Stimulated activated naive CD8-positive, alpha-beta T cell treated with anti-CD3 and anti-CD28 coated beads, Interleukin-15, Interleukin-2, amounts not matched to agents 100 ng/mL and 50 ng/mL, for 24 hours (primary cell): ENCODE data around the gene SLC22A23.

Experiments used
- H3K27ac Mint-ChIP-seq: one replicate; pipeline ENCODE4 v1.8.0; 2021; ENCODE audit warnings: mild to moderate bottlenecking, mixed read lengths
- H3K27me3 Mint-ChIP-seq: one replicate; pipeline ENCODE4 v1.8.0; 2021; ENCODE audit warnings: mixed read lengths
- H3K36me3 Mint-ChIP-seq: one replicate; pipeline ENCODE4 v1.8.0; 2021; ENCODE audit warnings: low read depth, mixed read lengths
- H3K4me1 Mint-ChIP-seq: one replicate; pipeline ENCODE4 v1.8.0; 2021; ENCODE audit warnings: low read depth, mixed read lengths
- H3K4me3 Mint-ChIP-seq: one replicate; pipeline ENCODE4 v1.8.0; 2021; ENCODE audit warnings: mild to moderate bottlenecking, mixed read lengths
- H3K9me3 Mint-ChIP-seq: one replicate; pipeline ENCODE4 v1.8.0; 2021; ENCODE audit warnings: mixed read lengths

The SLC22A23 gene

DNA sequence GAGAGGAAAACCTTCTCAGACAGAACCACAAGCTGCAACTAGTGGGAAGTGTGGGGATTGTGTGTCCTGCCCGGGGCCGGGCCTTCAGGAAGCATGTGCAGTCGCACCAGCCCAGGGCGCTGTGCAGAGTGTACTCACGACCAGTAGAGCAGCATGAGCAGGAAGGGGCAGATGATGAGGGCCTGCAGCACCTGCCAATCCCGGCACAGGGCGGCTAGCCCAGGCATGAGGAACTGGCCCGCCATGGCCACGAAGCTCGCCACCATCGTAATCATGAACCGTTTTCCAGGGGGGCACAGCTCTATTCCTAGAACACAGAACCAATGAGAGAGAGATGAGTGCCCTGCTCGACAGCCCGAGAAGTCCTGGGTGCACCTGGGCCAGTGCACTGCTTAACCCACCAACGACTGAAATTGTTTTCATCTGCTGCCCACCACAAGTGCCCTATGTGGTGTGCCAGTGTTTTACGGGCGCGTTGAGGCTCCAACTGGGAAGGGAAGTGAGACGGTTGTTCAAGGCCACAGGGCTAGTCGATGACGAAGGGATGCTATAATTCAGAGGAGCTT, 133.1 kb downstream of the SLC22A23 start:
- Mint-ChIP-seq H3K27ac (no peak overlapping the region), H3K27me3 (no peaks in the 10 kb centered on the region), H3K4me1 (peaks cover 21% of the 10 kb centered on the region), H3K36me3 (no peaks in the 10 kb centered on the region), H3K4me3 (no peak overlapping the region), H3K9me3 (no peaks in the 10 kb centered on the region)

DNA sequence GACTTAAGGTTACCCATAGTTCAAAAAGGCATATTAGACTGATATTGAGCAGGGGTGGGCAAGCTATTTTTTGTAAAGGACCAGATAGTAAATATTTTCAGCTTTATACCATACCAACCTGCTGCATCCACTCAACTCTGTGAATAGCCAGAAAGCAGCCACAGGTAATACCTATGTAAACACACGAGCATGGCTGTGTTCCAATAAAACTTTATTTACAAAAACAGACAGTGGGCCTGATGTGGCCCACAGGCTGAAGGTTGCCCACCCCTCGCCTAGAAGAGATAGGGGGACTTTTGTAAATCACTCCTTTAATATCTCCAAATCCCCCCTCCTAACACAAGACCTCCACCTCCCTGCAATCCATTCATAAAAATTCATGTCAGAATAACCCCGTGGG, 133.7 kb downstream of the SLC22A23 start:
- H3K27me3 Mint-ChIP-seq, result no peaks in the 10 kb centered on the region
- H3K9me3 Mint-ChIP-seq, result no peaks in the 10 kb centered on the region
- H3K4me1 Mint-ChIP-seq, result peaks cover 28% of the 10 kb centered on the region
- no peak overlapping the region for H3K4me3 Mint-ChIP-seq
- H3K27ac Mint-ChIP-seq, result no peak overlapping the region
- H3K36me3 Mint-ChIP-seq, result no peaks in the 10 kb centered on the region

DNA sequence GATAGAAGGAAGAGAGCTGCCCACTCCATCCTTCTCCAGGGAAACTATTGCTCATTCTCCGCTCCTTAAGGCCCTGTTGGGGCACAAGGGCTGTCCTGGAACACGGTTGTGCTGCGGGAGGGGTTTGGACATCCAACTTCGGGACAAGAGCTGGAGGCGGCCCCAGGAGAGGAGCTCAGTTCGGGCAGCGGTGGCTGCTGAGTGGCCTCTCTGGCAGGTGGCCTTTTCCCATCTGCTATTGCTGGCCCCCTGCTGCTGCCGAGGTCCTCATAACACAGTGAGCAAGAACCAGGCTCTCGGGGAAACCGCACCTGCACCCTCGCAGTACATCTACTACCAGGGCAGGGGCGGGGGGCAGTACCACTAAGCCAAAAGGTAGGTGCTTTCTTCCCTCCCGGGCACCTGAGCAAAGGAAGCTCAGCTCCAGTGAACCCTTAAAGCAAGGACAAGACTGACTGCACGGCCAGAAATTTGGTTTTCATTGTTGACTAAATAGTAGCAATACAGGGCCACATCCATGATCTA, 134.4 kb downstream of the SLC22A23 start:
- H3K9me3 Mint-ChIP-seq, result no peaks in the 10 kb centered on the region
- peaks cover 4% of the 10 kb centered on the region for H3K27me3 Mint-ChIP-seq
- peaks cover 34% of the 10 kb centered on the region for H3K4me1 Mint-ChIP-seq
- H3K4me3 Mint-ChIP-seq, result no peak overlapping the region
- H3K27ac Mint-ChIP-seq, result no peak overlapping the region
- no peaks in the 10 kb centered on the region for H3K36me3 Mint-ChIP-seq

DNA sequence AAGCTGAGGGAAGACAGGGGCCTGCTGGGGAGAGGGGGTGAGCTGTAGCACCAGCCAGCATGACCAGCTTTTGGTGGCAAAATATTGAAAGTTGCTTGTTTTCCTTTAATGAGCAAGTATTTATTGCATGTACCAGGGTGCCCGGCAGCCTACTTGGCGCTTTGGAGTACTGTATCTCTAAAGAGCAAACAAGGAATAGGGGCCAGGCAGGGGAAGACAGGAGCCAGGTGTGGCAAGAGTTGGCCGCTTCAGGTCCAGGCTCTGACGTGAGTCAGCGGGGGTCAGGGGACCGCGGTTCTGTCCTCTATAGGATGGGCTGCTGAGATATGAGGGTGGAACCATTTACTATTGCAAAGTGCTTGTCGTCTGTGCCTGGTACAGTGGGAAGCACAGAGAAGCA, 135.0 kb downstream of the SLC22A23 start:
- Mint-ChIP-seq H3K27ac (no peak overlapping the region), H3K27me3 (peaks cover 9% of the 10 kb centered on the region), H3K4me1 (peaks cover 34% of the 10 kb centered on the region), H3K4me3 (no peak overlapping the region), H3K36me3 (no peaks in the 10 kb centered on the region), H3K9me3 (no peaks in the 10 kb centered on the region)

DNA sequence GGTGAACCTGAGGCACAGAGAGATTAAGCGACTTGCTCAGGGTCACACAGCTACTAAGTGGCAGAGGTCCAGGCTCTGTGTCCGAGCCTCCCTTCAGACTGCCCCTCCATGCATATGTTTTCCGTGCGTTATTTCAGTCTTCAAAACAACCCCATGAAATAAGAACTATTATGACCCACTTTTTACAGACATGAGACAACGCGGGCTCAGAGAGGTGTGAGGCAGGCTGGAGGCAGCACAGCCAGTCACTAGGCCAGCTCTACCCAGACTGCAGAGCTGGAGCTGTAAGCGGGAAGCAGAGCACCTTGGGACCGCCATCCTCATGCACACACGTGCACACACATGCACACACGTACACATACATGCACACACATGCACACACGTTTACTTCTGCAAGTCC, 135.8 kb downstream of the SLC22A23 start:
- Mint-ChIP-seq H3K4me3 (no peak overlapping the region), H3K9me3 (no peaks in the 10 kb centered on the region), H3K4me1 (peaks cover 34% of the 10 kb centered on the region), H3K27me3 (peaks cover 11% of the 10 kb centered on the region), H3K36me3 (no peaks in the 10 kb centered on the region), H3K27ac (no peak overlapping the region)

DNA sequence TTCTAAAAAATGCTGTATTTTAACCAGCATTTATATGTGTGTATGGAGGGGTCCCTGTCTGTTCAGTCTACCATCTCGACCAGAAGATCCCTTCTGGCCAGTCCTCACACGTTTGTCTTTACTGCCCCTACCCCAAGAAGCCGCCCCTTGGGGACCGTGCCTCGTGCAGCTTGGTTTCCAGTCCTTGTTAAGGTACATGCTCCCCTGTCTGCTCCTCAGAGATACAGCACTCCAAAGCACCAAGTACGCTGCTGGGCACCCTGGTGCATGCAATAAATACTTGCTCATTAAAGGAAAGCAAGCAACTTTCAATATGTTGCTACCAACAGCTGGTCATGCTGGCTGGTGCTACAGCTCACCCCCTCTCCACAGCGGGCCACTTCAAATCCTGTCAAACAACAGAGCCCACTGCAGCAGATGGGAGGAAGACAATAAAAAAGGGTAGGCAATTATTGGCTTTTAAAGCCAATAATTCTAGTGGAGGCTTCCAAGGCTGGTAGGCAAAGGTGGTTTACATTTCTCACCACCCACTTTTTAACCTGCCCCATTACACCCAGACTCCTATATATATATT, 136.5 kb downstream of the SLC22A23 start:
- no peak overlapping the region for H3K4me3 Mint-ChIP-seq
- peaks cover 11% of the 10 kb centered on the region for H3K27me3 Mint-ChIP-seq
- H3K4me1 Mint-ChIP-seq, result peaks cover 34% of the 10 kb centered on the region
- H3K36me3 Mint-ChIP-seq, result no peaks in the 10 kb centered on the region
- H3K27ac Mint-ChIP-seq, result no peak overlapping the region
- H3K9me3 Mint-ChIP-seq, result no peaks in the 10 kb centered on the region

DNA sequence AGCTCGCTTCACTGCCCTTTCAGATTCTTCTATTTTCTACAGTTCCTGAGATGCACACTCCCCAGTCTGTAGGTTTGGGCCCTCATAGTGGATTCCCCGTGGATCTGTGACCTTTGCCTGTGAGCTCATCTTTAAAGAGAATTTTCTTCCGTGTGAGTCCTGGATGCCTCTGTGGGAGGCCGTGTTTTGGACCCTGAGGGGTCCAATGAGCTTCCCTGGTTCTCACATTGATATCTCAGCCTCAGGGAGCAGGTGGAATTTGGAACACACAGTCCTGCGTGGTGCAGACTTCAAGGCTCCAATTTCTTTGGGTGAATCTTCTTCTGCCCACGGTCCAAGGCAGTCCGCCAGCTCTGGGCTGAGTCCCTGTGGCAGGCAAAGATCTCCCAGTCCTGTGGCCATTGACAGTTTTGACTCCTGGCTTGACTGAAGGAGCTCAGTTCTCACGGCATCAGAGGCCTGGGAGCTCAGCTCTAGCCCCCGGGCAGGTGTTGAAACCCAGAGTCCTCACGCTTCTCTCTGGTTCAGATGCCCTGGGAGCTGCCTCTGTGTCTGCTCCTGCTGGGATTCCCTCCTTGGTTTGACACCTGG, 137.1 kb downstream of the SLC22A23 start:
- Mint-ChIP-seq H3K4me1 (peaks cover 28% of the 10 kb centered on the region), H3K27me3 (peaks cover 11% of the 10 kb centered on the region), H3K27ac (no peak overlapping the region), H3K36me3 (no peaks in the 10 kb centered on the region), H3K9me3 (no peaks in the 10 kb centered on the region), H3K4me3 (no peak overlapping the region)

DNA sequence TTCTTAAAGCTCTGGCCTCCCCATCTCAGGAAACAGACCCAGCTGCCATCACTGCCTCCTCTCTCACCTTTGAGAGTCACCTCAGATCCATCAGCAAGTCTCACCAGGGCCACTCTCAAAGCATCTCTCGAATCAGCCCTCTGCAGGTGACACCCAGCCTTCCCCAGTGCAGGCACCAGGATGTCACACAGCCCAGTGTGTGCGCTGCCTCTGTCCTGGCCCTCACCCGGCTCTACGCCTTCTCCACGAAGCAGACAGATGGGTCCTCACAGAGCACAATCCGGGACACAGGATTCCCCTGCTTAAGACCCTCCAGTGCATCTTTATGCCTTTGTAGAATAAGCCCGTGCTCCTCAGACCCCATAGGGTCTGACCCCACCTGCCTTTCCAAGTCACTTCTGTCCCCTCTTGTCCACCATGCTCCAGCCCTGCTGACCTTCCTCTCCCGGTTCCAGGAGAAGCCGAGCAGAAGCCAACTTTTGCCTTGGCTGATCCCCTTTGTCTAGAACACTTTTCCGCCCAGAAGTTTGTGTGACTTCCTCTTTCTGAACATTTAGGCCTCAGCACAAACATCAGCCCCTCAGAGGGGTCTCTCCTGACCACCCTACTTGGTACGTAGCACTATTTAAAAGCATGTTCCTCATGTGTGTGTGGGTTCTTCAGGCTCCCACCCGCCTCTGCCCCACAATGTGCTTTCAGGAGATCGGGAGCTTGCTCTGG, 137.9 kb downstream of the SLC22A23 start:
- Mint-ChIP-seq H3K4me3 (no peak overlapping the region), H3K9me3 (no peaks in the 10 kb centered on the region), H3K36me3 (no peaks in the 10 kb centered on the region), H3K27ac (no peak overlapping the region), H3K4me1 (peaks cover 21% of the 10 kb centered on the region), H3K27me3 (peaks cover 11% of the 10 kb centered on the region)

DNA sequence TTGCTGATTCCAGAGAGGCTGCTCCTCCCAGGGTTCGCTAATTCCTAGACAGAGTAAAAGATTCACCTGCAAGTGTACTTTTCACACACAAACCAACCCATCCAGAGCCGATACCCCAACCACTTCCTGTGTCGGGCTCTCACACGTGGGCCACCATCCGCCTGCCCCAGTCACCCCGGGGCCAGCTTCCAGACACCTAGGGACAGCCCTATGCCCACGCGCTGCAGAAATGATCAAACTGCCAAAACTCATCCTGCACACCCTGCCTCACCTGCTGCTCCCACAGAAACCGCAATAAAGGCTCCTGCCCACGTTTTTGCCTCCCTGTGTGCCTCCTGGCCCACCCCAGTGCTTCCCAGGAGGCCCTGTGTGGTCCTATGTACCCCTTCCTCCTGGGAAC, 138.6 kb downstream of the SLC22A23 start:
- Mint-ChIP-seq H3K4me1 (peaks cover 19% of the 10 kb centered on the region), H3K27ac (no peak overlapping the region), H3K4me3 (no peak overlapping the region), H3K27me3 (peaks cover 11% of the 10 kb centered on the region), H3K36me3 (no peaks in the 10 kb centered on the region), H3K9me3 (no peaks in the 10 kb centered on the region)

DNA sequence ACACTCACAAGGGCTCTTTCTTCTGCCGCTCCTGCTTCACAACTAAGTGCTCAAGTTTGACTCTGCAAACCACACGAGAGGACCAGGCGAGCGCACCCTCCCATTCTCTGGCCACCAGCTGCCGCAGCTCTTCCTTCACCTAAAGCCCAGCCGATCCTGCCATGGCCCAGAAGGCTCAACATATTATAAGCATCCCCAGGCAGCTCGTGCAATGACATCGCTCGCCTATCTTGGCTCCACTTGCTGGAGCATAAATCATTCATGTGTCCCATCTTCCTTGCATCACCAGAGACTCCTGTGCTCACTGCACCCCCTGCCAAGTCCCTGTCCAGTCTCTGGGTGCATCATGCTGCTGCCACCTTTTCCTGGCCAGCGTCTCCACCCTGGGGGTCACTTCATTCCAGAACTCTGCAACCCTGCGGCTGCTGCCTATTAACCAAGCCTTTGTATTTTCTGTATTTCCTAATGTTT, 139.1 kb downstream of the SLC22A23 start:
- H3K4me3 Mint-ChIP-seq, result no peak overlapping the region
- no peaks in the 10 kb centered on the region for H3K36me3 Mint-ChIP-seq
- no peaks in the 10 kb centered on the region for H3K9me3 Mint-ChIP-seq
- peaks cover 11% of the 10 kb centered on the region for H3K27me3 Mint-ChIP-seq
- H3K27ac Mint-ChIP-seq, result no peak overlapping the region
- peaks cover 19% of the 10 kb centered on the region for H3K4me1 Mint-ChIP-seq

DNA sequence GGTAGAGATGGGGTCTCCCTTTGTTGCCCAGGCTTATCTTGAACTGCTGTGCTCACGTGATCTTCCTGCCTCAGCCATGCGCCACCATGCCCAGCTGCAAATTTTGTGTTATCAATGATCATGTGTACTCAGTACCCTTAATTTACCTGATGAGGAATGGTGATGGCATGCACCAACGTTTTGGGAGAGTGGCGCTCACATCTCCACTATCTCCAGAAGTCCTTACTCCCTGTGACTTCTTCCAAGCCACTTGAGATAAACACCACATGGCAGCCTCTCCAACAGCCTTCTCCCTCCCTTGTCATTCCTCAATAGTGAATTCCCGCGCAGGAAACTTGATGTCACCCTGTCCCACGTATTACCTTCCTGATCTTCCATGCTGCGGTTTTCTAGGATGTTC, 140.0 kb downstream of the SLC22A23 start:
- Mint-ChIP-seq H3K27me3 (peaks cover 11% of the 10 kb centered on the region), H3K9me3 (no peaks in the 10 kb centered on the region), H3K27ac (no peak overlapping the region), H3K36me3 (no peaks in the 10 kb centered on the region), H3K4me3 (no peak overlapping the region), H3K4me1 (peaks cover 19% of the 10 kb centered on the region)

DNA sequence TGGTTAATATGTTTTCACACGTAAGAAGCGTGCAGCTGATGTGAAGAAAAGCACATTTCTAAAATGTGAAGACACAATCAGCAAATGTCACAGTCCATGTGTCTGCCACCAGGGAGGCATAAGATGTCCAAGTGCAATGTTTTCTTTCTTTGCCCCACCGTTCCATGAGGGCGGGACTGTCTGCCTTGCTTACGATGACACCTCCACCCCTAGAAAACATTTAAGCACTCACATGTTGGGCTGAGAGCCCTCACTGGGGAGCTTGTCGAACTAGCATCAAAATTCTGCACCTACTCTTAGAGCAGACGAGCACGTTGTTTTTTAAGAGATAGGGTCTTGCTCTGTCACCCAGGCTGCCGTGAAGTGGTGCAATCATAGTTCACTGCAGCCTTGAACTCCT, 140.5 kb downstream of the SLC22A23 start:
- Mint-ChIP-seq H3K27ac (no peak overlapping the region), H3K4me3 (no peak overlapping the region), H3K9me3 (no peaks in the 10 kb centered on the region), H3K36me3 (no peaks in the 10 kb centered on the region), H3K27me3 (peaks cover 11% of the 10 kb centered on the region), H3K4me1 (peaks cover 19% of the 10 kb centered on the region)

DNA sequence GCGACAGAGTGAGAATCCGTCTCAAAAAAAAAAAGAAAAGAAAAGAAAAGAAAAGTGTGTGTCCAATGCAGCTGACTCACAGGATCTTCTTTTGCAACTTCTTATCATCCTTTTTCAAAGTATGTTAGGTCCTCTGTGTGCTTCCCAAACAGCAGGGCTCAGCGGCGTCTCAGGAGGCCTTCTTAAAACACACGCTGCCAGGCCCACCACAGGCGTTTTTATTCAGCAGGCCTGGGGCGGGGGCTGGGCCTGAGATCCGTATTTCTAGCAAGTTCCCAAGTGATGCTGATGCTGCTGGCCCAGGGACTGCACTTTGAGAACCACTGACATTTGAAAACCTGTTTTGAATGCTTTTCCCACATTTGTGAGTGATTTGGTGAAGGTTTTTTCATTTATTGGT, 141.0 kb downstream of the SLC22A23 start:
- peaks cover 19% of the 10 kb centered on the region for H3K4me1 Mint-ChIP-seq
- H3K27ac Mint-ChIP-seq, result no peak overlapping the region
- H3K27me3 Mint-ChIP-seq, result peaks cover 11% of the 10 kb centered on the region
- no peak overlapping the region for H3K4me3 Mint-ChIP-seq
- H3K9me3 Mint-ChIP-seq, result no peaks in the 10 kb centered on the region
- H3K36me3 Mint-ChIP-seq, result no peaks in the 10 kb centered on the region

DNA sequence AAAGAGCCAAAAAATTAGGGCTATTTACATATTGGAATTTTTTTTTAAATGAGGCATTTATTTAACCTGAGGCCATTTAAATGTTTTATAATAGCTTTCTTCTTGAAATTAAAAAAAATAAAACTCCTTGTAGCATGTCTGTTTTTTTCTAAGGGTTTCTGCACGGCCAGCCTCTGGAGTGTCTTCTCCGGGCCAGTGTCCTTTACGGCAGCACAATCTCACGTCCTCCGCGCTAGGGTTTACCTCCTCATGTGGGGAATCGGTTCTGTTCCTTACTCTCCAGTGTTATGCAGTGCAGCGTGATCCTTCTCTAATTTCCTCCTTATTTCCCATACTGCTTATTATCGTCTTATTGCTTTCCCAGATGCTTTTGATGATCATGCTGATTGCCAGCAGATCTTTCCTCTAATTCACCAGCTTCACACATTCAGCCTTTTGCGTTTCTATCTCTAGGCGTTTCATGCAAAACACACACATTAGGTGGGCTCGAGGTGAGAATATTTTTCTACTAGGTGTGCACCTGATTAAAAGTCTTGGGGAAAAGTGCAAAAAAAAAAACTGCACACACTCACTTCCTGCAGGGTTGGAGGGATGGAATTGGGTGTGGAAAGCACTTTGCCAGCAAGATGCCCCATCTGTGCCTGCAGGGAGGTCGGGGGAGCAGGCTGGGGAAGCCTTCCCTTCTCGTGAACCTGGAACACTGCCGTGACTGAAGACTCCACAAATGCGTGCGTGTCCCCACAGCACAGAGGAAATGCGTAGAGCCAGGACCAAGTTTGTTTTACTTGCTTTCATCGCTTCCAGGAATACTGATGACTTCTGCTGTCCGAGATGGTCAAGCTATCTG, 142.0 kb downstream of the SLC22A23 start:
- no peak overlapping the region for H3K27ac Mint-ChIP-seq

More for the DNA sequence above, 142.0 kb downstream of the SLC22A23 start:
- Mint-ChIP-seq H3K4me3 (no peak overlapping the region), H3K9me3 (no peaks in the 10 kb centered on the region), H3K36me3 (no peaks in the 10 kb centered on the region), H3K4me1 (peaks cover 19% of the 10 kb centered on the region), H3K27me3 (peaks cover 11% of the 10 kb centered on the region)
